ENCODE measurements around the gene GLB1L2.

The GLB1L2 gene

DNA sequence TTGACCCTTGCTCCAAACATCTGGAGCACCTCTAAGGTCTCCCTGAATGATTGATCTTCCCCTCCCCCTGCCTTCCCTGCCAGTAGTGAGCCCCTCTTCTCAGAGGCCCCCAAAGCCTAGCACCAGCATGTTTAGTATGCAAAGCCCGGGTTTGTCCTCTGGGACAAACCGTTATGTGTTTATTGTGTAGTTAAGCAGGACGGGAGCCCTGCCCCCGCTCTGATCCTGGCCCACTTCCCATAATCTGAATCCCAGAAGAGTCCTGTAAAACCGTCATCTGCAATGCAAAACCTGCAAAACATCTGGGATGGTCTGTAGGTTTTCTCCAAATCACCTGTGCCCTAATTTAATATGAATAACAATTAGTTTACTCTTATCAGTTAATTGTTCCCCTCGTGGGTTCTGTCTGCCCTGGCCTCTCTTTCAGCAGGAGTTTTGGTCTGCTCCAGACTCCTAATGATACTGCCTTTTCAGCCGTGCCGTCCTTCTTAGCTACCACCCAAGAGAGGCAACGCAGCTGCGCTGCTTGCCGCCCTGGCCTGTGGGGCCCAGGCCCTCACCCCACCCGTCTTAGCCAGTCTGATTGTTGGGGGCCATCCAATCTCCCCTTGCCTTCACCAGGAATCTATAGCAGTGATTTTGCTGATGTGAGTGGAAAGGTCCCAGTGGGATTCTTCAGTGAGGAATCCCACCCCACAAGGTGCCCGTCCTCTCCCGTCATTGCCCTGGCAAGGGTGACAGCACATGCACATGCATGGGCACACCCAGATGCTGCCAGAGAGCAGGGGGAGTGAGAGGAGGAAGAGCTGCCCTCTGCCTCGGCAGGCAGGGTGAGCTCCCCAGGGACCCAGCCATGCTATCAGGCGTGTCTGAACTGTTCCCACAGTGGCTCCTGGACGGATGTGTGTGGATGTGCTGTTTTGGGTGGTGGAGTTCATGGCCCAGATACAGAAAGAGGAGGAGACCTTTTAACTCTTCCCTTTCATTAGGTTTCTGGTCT is 83.3 kb downstream of the GLB1L2 start:
- Histone ChIP-seq H3K9me3 (ENCODE audit: control insufficient read depth, insufficient read depth, low read length) (no peaks in the 10 kb centered on the region), H3K4me3 (ENCODE audit: low read depth, low read length) (no peak overlapping the region), H3K27me3 (ENCODE audit: control insufficient read depth, insufficient read depth, low read length) (peaks cover 28% of the 10 kb centered on the region), H3K9ac (ENCODE audit: low read depth, low read length) (no peak overlapping the region), H3K36me3 (ENCODE audit: control insufficient read depth, insufficient read depth, low read length) (no peaks in the 10 kb centered on the region), H3K4me1 (ENCODE audit: control insufficient read depth, insufficient read depth, low read length) (peaks cover 21% of the 10 kb centered on the region)

DNA sequence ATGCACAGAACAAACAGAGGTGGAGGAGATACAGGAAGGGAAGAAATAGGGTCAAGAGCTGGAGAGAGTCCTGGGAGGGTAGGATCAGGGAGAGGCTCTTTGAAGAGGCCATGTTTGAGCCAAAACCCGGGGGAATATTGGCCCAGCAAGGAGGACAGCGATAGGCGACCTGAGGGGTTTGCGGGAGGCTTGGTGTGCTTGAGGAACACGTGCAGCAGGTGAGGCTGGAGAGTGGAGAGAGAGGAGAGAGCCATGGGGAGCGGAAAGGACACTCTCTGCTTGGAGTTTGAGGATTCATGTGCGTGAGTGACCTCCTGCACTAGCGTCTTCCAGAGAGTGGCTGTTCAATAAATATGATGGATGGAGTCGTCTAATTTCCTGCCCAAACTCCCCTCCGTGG is 84.9 kb downstream of the GLB1L2 start:
- Histone ChIP-seq H3K27me3 (ENCODE audit: control insufficient read depth, insufficient read depth, low read length) (peaks cover 17% of the 10 kb centered on the region), H3K4me1 (ENCODE audit: control insufficient read depth, insufficient read depth, low read length) (peaks cover 17% of the 10 kb centered on the region), H3K36me3 (ENCODE audit: control insufficient read depth, insufficient read depth, low read length) (no peaks in the 10 kb centered on the region), H3K9me3 (ENCODE audit: control insufficient read depth, insufficient read depth, low read length) (no peaks in the 10 kb centered on the region), H3K4me3 (ENCODE audit: low read depth, low read length) (no peak overlapping the region), H3K9ac (ENCODE audit: low read depth, low read length) (no peak overlapping the region)

GRCh38 chr11:134417871-134418840 is 86.4 kb downstream of the GLB1L2 start:
- Histone ChIP-seq H3K4me1 (ENCODE audit: control insufficient read depth, insufficient read depth, low read length) (peaks cover 17% of the 10 kb centered on the region), H3K9me3 (ENCODE audit: control insufficient read depth, insufficient read depth, low read length) (no peaks in the 10 kb centered on the region), H3K9ac (ENCODE audit: low read depth, low read length) (no peak overlapping the region), H3K4me3 (ENCODE audit: low read depth, low read length) (no peak overlapping the region), H3K36me3 (ENCODE audit: control insufficient read depth, insufficient read depth, low read length) (no peaks in the 10 kb centered on the region), H3K27me3 (ENCODE audit: control insufficient read depth, insufficient read depth, low read length) (peaks cover 14% of the 10 kb centered on the region)

DNA sequence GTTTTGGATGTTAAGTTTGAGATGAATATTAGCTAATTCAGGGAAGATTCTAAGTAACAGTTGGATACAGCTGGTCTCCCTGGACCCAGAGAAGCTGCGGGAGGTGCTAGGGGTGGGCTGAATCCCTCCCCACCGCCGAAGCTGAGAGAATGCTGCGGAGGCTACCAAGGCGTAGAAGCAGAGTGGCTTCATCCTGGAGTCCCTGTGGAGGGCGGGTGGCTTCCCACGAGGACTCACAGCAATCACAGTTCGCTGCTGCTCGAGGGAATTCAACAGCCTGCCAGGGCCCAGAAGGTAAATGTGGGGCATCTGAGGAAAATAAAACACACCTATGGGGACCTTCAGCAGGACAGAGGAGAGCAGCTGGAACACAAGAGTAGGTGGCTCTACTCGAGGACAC is 91.3 kb downstream of the GLB1L2 start:
- H3K9me3 ChIP-seq (ENCODE audit: control insufficient read depth, insufficient read depth, low read length): no peaks in the 10 kb centered on the region
- H3K27me3 ChIP-seq (ENCODE audit: control insufficient read depth, insufficient read depth, low read length): no peaks in the 10 kb centered on the region
- H3K36me3 ChIP-seq (ENCODE audit: control insufficient read depth, insufficient read depth, low read length): no peaks in the 10 kb centered on the region
- no peak overlapping the region for H3K9ac ChIP-seq (ENCODE audit: low read depth, low read length)
- no peak overlapping the region for H3K4me3 ChIP-seq (ENCODE audit: low read depth, low read length)
- peaks cover 3% of the 10 kb centered on the region for H3K4me1 ChIP-seq (ENCODE audit: control insufficient read depth, insufficient read depth, low read length)

GRCh38 chr11:134425413-134425812 is 93.6 kb downstream of the GLB1L2 start:
- H3K4me3 ChIP-seq (ENCODE audit: low read depth, low read length): no peak overlapping the region
- no peaks in the 10 kb centered on the region for H3K27me3 ChIP-seq (ENCODE audit: control insufficient read depth, insufficient read depth, low read length)
- H3K9ac ChIP-seq (ENCODE audit: low read depth, low read length): no peak overlapping the region
- H3K36me3 ChIP-seq (ENCODE audit: control insufficient read depth, insufficient read depth, low read length): no peaks in the 10 kb centered on the region
- H3K4me1 ChIP-seq (ENCODE audit: control insufficient read depth, insufficient read depth, low read length): peaks cover 3% of the 10 kb centered on the region
- H3K9me3 ChIP-seq (ENCODE audit: control insufficient read depth, insufficient read depth, low read length): no peaks in the 10 kb centered on the region

Data from iPS-15b (cell line).